ENCODE results near the gene ATG4B.

Gene ATG4B

GRCh38 chr2:241637795-241638660 lies 535 bp downstream of the ATG4B start:
- H3K27ac ChIP-seq = peak overlapping the region; percentile 95
- DNase-seq (ENCODE audit: low read depth, low spot score) = no peak

GRCh38 chr2:241638940-241639339 lies 1.4 kb downstream of the ATG4B start:
- H3K27ac ChIP-seq = no peak overlapping the region
- DNase-seq (ENCODE audit: low read depth, low spot score) = no peak

GRCh38 chr2:241639385-241639784 lies 1.9 kb downstream of the ATG4B start:
- H3K27ac ChIP-seq = no peak overlapping the region
- DNase-seq (ENCODE audit: low read depth, low spot score) = no peak

GRCh38 chr2:241640165-241640795 lies 2.8 kb downstream of the ATG4B start:
- DNase-seq (ENCODE audit: low read depth, low spot score) = no peak
- H3K27ac ChIP-seq = no peak overlapping the region

- DNase-seq (ENCODE audit: low read depth, low spot score) = no peak
- no peak overlapping the region for H3K27ac ChIP-seq
Measured at GRCh38 chr2:241641631-241642030, 4.1 kb downstream of the ATG4B start.

- no peak for DNase-seq (ENCODE audit: low read depth, low spot score)
- no peak overlapping the region for H3K27ac ChIP-seq
Measured at GRCh38 chr2:241645056-241645914, 7.8 kb downstream of the ATG4B start.

GRCh38 chr2:241645915-241646645 lies 8.6 kb downstream of the ATG4B start:
- DNase-seq (ENCODE audit: low read depth, low spot score) = no peak
- H3K27ac ChIP-seq = no peak overlapping the region

- no peak overlapping the region for H3K27ac ChIP-seq
- DNase-seq (ENCODE audit: low read depth, low spot score) = no peak
Measured at GRCh38 chr2:241648453-241648852, 11.0 kb downstream of the ATG4B start.

GRCh38 chr2:241649404-241649803 lies 11.9 kb downstream of the ATG4B start:
- DNase-seq (ENCODE audit: low read depth, low spot score) = no peak
- H3K27ac ChIP-seq = no peak overlapping the region

GRCh38 chr2:241649927-241650326 lies 12.4 kb downstream of the ATG4B start:
- DNase-seq (ENCODE audit: low read depth, low spot score) = no peak

GRCh38 chr2:241652142-241652541 lies 14.6 kb downstream of the ATG4B start:
- H3K27ac ChIP-seq = no peak overlapping the region

More at GRCh38 chr2:241649927-241650326, 12.4 kb downstream of the ATG4B start:
- no peak overlapping the region for H3K27ac ChIP-seq

GRCh38 chr2:241652722-241653121 lies 15.2 kb downstream of the ATG4B start:
- no peak for DNase-seq (ENCODE audit: low read depth, low spot score)
- no peak overlapping the region for H3K27ac ChIP-seq

More at GRCh38 chr2:241652142-241652541, 14.6 kb downstream of the ATG4B start:
- DNase-seq (ENCODE audit: low read depth, low spot score) = no peak

- no peak for DNase-seq (ENCODE audit: low read depth, low spot score)
- no peak overlapping the region for H3K27ac ChIP-seq
Measured at GRCh38 chr2:241653210-241653750, 15.8 kb downstream of the ATG4B start.

GRCh38 chr2:241654551-241654950 lies 17.1 kb downstream of the ATG4B start:
- no peak overlapping the region for H3K27ac ChIP-seq
- no peak for DNase-seq (ENCODE audit: low read depth, low spot score)

- H3K27ac ChIP-seq = no peak overlapping the region
- DNase-seq (ENCODE audit: low read depth, low spot score) = no peak
Measured at GRCh38 chr2:241655516-241656189, 18.2 kb downstream of the ATG4B start.

- no peak for DNase-seq (ENCODE audit: low read depth, low spot score)
- no peak overlapping the region for H3K27ac ChIP-seq
Measured at GRCh38 chr2:241656190-241656741, 18.8 kb downstream of the ATG4B start.

- DNase-seq (ENCODE audit: low read depth, low spot score) = no peak
Measured at GRCh38 chr2:241657786-241658254, 20.3 kb downstream of the ATG4B start.

GRCh38 chr2:241658296-241658695 lies 20.8 kb downstream of the ATG4B start:
- no peak overlapping the region for H3K27ac ChIP-seq
- DNase-seq (ENCODE audit: low read depth, low spot score) = no peak

More at GRCh38 chr2:241657786-241658254, 20.3 kb downstream of the ATG4B start:
- H3K27ac ChIP-seq = no peak overlapping the region
